ENCODE measurements around the gene COX5A.

- no peak for TF ChIP-seq CTCF (IDR thresholded peaks at IDR 0.05)
- no peak for TF ChIP-seq POLR2A (IDR thresholded peaks at IDR 0.05)
- no peak for TF ChIP-seq EP300 (IDR thresholded peaks at IDR 0.05)
Measured at GRCh38 chr15:74963213-74963612, 25.3 kb upstream of the COX5A start.
